ENCODE measurements around the gene DNAJC7.

Gene DNAJC7

DNA sequence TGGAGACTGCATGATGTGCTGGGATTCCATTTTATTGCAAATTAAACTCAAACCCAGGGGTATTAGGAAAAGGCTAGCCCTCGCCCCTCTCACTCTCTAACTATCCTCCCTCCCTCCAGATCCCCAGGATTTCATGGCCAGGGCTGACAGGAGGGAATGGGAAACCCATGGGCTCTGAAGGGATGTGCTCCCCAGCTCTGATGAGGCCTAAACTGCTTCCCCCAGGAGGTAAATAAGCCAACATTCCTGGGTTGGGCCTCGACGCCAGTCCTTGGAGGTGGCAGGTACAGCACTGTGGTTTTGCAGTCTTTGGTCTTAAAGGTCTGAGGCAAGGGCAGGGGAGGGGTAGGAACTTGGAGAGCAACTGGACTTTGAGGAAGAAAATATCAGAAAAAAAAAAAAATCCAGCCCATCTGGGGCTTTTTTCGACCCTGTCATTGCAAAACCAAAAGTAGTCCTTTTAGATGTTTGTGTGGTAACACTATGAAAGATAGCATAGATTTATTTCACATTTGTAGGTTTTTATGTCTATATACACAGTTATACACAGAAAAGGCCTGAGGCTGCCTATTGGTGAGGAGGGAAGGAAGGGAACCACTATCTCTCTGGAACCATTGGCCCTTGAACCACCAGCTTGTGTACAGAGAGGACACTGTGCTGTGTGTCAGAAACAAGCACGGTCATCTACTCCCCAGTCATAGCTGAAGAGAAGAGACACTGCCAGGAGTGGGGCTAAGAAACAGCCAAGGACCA lies 21.2 kb upstream of the DNAJC7 start:
- no peak for ATAC-seq
- TF ChIP-seq CSRNP3 (CRISPR knock-in tag; IDR thresholded peaks at IDR 0.05) (no peak), SNAI2 (CRISPR knock-in tag; IDR thresholded peaks at IDR 0.05) (no peak), OSR1 (CRISPR knock-in tag; IDR thresholded peaks at IDR 0.05) (no peak), TOX (CRISPR knock-in tag; IDR thresholded peaks at IDR 0.05; ENCODE audit: borderline replicate concordance) (no peak), ZNF70 (CRISPR knock-in tag; IDR thresholded peaks at IDR 0.05) (no peak), ZC3H10 (CRISPR knock-in tag; IDR thresholded peaks at IDR 0.05) (no peak), TSHZ2 (CRISPR knock-in tag; IDR thresholded peaks at IDR 0.05) (no peak), ZNF565 (CRISPR knock-in tag; conservative IDR thresholded peaks at IDR 0.05; ENCODE audit: low read depth) (no peak), CREB5 (CRISPR knock-in tag; IDR thresholded peaks at IDR 0.05; ENCODE audit: low read depth) (no peak), ARNTL (CRISPR knock-in tag; IDR thresholded peaks at IDR 0.05; ENCODE audit: borderline replicate concordance, low read depth) (no peak), PPARA (CRISPR knock-in tag; IDR thresholded peaks at IDR 0.05; ENCODE audit: borderline replicate concordance) (no peak), ZNF8 (CRISPR knock-in tag; IDR thresholded peaks at IDR 0.05) (no peak), ZFP3 (CRISPR knock-in tag; IDR thresholded peaks at IDR 0.05) (no peak), CSDC2 (CRISPR knock-in tag; IDR thresholded peaks at IDR 0.05) (no peak), GLIS3 (CRISPR knock-in tag; IDR thresholded peaks at IDR 0.05) (no peak), BACH2 (CRISPR knock-in tag; IDR thresholded peaks at IDR 0.05; ENCODE audit: borderline replicate concordance) (no peak), RARB (CRISPR knock-in tag; IDR thresholded peaks at IDR 0.05) (no peak), ZFP30 (CRISPR knock-in tag; IDR thresholded peaks at IDR 0.05) (no peak), PATZ1 (CRISPR knock-in tag; IDR thresholded peaks at IDR 0.05; ENCODE audit: borderline replicate concordance) (no peak), TCF4 (CRISPR knock-in tag; IDR thresholded peaks at IDR 0.05; ENCODE audit: borderline replicate concordance) (no peak)

DNA sequence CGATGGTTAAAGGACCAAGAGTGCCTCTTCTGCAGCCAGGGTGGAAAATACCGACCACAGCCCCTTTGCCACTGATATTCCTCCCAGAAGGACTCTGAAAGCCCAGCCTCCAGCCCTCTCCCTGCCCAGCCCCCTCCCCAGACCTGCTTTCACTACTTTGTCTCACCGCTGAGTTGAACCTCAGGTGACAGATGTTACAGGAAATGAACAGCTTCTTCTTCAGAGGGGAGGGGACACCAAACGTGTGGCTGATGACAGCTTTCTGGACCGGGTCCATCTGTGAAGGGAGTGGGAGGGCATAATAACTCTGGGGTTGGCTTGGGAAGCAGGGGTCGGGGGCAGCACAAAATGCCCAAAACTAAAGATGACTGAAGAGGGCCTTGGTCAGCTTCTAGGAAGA lies 16.8 kb upstream of the DNAJC7 start:
- ATAC-seq: no peak
- no peak for TF ChIP-seq ESRRG (CRISPR knock-in tag; IDR thresholded peaks at IDR 0.05)
- no peak for TF ChIP-seq TSHZ2 (CRISPR knock-in tag; IDR thresholded peaks at IDR 0.05)
- no peak for TF ChIP-seq ISL1 (CRISPR knock-in tag; IDR thresholded peaks at IDR 0.05)
- no peak for TF ChIP-seq CREB5 (CRISPR knock-in tag; IDR thresholded peaks at IDR 0.05; ENCODE audit: low read depth)
- no peak for TF ChIP-seq BACH2 (CRISPR knock-in tag; IDR thresholded peaks at IDR 0.05; ENCODE audit: borderline replicate concordance)
- TF ChIP-seq, protein P1, sequence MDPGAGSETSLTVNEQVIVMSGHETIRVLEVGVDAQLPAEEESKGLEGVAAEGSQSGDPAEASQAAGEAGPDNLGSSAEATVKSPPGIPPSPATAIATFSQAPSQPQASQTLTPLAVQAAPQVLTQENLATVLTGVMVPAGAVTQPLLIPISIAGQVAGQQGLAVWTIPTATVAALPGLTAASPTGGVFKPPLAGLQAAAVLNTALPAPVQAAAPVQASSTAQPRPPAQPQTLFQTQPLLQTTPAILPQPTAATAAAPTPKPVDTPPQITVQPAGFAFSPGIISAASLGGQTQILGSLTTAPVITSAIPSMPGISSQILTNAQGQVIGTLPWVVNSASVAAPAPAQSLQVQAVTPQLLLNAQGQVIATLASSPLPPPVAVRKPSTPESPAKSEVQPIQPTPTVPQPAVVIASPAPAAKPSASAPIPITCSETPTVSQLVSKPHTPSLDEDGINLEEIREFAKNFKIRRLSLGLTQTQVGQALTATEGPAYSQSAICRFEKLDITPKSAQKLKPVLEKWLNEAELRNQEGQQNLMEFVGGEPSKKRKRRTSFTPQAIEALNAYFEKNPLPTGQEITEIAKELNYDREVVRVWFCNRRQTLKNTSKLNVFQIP (CRISPR knock-in tag; IDR thresholded peaks at IDR 0.05; ENCODE audit: borderline replicate concordance, low read depth): no peak
- no peak for TF ChIP-seq GLIS3 (CRISPR knock-in tag; IDR thresholded peaks at IDR 0.05)
- TF ChIP-seq PATZ1 (CRISPR knock-in tag; IDR thresholded peaks at IDR 0.05; ENCODE audit: borderline replicate concordance): no peak

All from SK-N-SH treated with all-trans-retinoic acid at 6 μM for 48 hours (cell line).